Jurkat, Clone E6-1 (cell line): ENCODE data around the gene MTMR3.
"Not testable (repeated sequence)": the region's sequence is repeated elsewhere in the genome, so short reads cannot be mapped to it uniquely, and the experiment has no call there.

ENCODE experiments used
- DNase-seq: peaks from one replicate; pipeline ENCODE4 v3.0.0-alpha.2; 2011; ENCODE audit warnings: low read depth, low spot score
- H3K4me3 ChIP-seq: 2 replicates; pipeline ENCODE4 v1.5.1; 2011; ENCODE audit warnings: mild to moderate bottlenecking, low read length, control low read depth, moderate library complexity

The MTMR3 gene

GRCh38 chr22:30061094-30061493 is 178.1 kb downstream of the MTMR3 start:
- not testable (repeated sequence) for DNase-seq, H3K4me3 ChIP-seq

GRCh38 chr22:30062259-30062658 is 179.3 kb downstream of the MTMR3 start:
- no peak for DNase-seq
- H3K4me3 ChIP-seq: no peak overlapping the region

- DNase-seq: no peak
- H3K4me3 ChIP-seq: no peak overlapping the region
These were observed 180.0 kb downstream of the MTMR3 start for GRCh38 chr22:30062950-30063349.

GRCh38 chr22:30064172-30064571 is 181.2 kb downstream of the MTMR3 start:
- no peak for DNase-seq
- H3K4me3 ChIP-seq: no peak overlapping the region

GRCh38 chr22:30073743-30074142 is 190.8 kb downstream of the MTMR3 start:
- no peak for DNase-seq
- no peak overlapping the region for H3K4me3 ChIP-seq

- H3K4me3 ChIP-seq: no peak overlapping the region
- DNase-seq: no peak
These were observed 191.2 kb downstream of the MTMR3 start for GRCh38 chr22:30074147-30074546.

GRCh38 chr22:30074994-30075393 is 192.0 kb downstream of the MTMR3 start:
- DNase-seq: no peak
- H3K4me3 ChIP-seq: no peak overlapping the region

- DNase-seq: no peak
- H3K4me3 ChIP-seq: no peak overlapping the region
These were observed 194.4 kb downstream of the MTMR3 start for GRCh38 chr22:30077279-30077880.

GRCh38 chr22:30078320-30079311 is 195.6 kb downstream of the MTMR3 start:
- DNase-seq: peak; percentile 80
- H3K4me3 ChIP-seq: 0 out of 2 replicates have a peak overlapping the region, but pooled peaks have one; percentile 10

GRCh38 chr22:30079952-30080533 is 197.1 kb downstream of the MTMR3 start, which contains the start of gene HORMAD2:
TSS of gene HORMAD2 (plus strand) at chr22:30080464. CDS start at chr22:30093953, 13,489 bp downstream.
- no peak within 1 kb of the TSS for H3K4me3 ChIP-seq
- DNase-seq: no peak
